Glutamatergic neuron (in vitro differentiated cells): ENCODE data around the gene COBL. TPM values are rescaled to one million over a fixed set of nuclear protein-coding genes. Genes with fewer than 3 reads are reported as not detected.

Experiments
- DNase-seq: peaks from one replicate; pipeline ENCODE4 v3.0.0; 2022
- H3K27ac Mint-ChIP-seq: one replicate; pipeline ENCODE4 v1.8.0; 2020; ENCODE audit warnings: mild to moderate bottlenecking, mixed read lengths, inconsistent platforms; ENCODE audit not compliant: unreplicated experiment
- H3K27me3 Mint-ChIP-seq: one replicate; pipeline ENCODE4 v1.8.0; 2020; ENCODE audit warnings: mild to moderate bottlenecking, moderate library complexity, mixed read lengths, inconsistent platforms; ENCODE audit not compliant: unreplicated experiment
- H3K36me3 Mint-ChIP-seq: one replicate; pipeline ENCODE4 v1.8.0; 2020; ENCODE audit warnings: mild to moderate bottlenecking, mixed read lengths, inconsistent platforms; ENCODE audit not compliant: unreplicated experiment
- H3K4me1 Mint-ChIP-seq: one replicate; pipeline ENCODE4 v1.8.0; 2020; ENCODE audit warnings: mild to moderate bottlenecking, low read depth, mixed read lengths, inconsistent platforms; ENCODE audit not compliant: unreplicated experiment
- H3K4me3 Mint-ChIP-seq: one replicate; pipeline ENCODE4 v1.8.0; 2020; ENCODE audit warnings: mild to moderate bottlenecking, mixed read lengths, inconsistent platforms; ENCODE audit not compliant: unreplicated experiment
- H3K9me3 Mint-ChIP-seq: one replicate; pipeline ENCODE4 v1.8.0; 2020; ENCODE audit warnings: mild to moderate bottlenecking, moderate library complexity, mixed read lengths, inconsistent platforms; ENCODE audit not compliant: unreplicated experiment
- total RNA-seq: library from RNA; stranded (reverse); fragmentation: NEBNext Ultra II Directional; extraction: Animal tissue kit (Norgen Biotek cat#: 25700); gene quantifications from one replicate; pipeline ENCODE4 v1.2.1, GENCODE V29; 2021; ENCODE audit not compliant: unreplicated experiment
- TF ChIP-seq, protein P1 (sequence below): fragments of 200-600 bp; sonication (generic); IDR thresholded peaks from one replicate; pipeline ENCODE4 v1.5.0; 2021; ENCODE audit not compliant: partially characterized antibody, unreplicated experiment

The COBL gene
- total RNA-seq, 1 donor from 2014 or later: 3.3 TPM

DNA sequence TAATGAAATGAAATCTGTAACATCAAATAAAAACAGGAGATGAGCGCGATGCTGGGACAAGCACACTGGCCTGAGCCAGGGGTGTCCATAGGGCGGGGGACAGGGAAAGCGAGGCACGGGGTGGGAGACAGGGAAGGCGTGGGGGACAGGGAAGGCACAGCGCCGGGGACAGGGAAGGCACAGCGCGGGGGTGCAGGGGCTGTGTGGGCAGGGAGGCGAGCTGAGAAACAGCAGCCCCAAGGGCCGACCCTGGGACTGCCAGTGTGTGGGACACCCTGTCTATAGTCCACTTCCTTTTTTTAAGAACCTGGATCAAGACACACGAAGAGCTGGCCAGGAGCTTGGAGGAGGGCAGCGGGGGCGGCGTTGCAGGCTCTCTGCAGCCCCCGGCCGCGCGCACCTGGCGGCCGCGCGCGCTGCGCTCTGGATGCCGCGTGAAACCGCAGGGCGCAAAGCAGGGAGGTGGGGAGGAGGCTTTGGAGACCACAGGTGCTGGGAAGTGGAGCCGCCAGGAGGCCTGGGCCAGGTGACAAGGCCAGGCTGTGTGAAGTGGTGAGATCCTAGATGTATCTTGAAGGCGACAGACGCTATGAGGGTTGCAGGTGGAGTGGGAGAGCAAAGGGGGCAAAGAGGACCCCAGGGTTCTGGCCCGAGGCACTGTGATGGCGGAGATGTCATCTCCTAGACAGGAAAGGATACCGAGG is 157.7 kb downstream of the COBL start:
- Mint-ChIP-seq H3K27me3 (no peaks in the 10 kb centered on the region), H3K36me3 (no peaks in the 10 kb centered on the region), H3K27ac (no peak overlapping the region), H3K4me3 (no peak overlapping the region), H3K9me3 (no peaks in the 10 kb centered on the region), H3K4me1 (peaks cover 14% of the 10 kb centered on the region)
- TF ChIP-seq, protein P1, sequence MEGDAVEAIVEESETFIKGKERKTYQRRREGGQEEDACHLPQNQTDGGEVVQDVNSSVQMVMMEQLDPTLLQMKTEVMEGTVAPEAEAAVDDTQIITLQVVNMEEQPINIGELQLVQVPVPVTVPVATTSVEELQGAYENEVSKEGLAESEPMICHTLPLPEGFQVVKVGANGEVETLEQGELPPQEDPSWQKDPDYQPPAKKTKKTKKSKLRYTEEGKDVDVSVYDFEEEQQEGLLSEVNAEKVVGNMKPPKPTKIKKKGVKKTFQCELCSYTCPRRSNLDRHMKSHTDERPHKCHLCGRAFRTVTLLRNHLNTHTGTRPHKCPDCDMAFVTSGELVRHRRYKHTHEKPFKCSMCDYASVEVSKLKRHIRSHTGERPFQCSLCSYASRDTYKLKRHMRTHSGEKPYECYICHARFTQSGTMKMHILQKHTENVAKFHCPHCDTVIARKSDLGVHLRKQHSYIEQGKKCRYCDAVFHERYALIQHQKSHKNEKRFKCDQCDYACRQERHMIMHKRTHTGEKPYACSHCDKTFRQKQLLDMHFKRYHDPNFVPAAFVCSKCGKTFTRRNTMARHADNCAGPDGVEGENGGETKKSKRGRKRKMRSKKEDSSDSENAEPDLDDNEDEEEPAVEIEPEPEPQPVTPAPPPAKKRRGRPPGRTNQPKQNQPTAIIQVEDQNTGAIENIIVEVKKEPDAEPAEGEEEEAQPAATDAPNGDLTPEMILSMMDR: no peak
- no peak for DNase-seq

DNA sequence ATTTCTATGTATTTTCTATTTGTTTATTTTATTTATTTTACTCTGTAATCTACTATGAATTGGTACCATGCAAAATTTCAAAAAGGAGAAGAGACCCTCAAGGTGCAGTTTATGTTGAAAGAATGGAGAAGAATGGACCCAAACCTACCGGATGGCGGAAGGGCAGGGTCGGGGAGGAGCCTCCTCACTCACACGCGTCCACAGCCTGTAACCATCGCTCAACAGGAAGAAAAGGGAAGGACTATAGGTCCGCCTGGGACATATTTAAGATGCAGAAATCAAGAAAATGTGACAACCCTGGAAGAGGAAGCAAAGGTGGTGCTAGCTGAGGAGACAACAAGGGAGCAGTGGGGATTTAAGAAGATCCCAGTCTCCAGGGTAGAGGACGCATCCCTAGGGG is 158.4 kb downstream of the COBL start:
- H3K27ac Mint-ChIP-seq: peak overlapping the region; percentile 9
- peaks cover 14% of the 10 kb centered on the region for H3K4me1 Mint-ChIP-seq

DNA sequence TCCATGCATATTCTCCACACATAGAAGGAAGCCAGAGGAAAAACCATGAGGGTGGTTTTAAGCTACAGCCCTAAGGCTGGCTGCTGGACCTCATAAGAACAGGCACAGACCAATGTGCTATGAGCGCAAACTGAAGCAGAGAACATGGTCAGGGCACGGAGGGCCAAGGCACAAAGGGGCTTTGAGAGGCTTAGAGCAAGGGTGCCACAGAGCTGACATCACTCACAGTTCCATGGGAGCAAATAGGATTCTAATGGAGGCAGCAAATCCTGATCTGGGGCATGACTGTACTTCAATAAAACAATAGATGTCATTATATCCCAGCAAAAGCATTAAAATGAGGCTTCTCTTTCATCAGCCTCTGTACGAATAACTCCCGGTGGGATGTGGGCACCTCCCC is 162.4 kb downstream of the COBL start:
- no peaks in the 10 kb centered on the region for H3K27me3 Mint-ChIP-seq
- peaks cover 2% of the 10 kb centered on the region for H3K9me3 Mint-ChIP-seq

More for the DNA sequence above, 158.4 kb downstream of the COBL start:
- TF ChIP-seq, protein P1: no peak
- DNase-seq: no peak
- H3K27me3 Mint-ChIP-seq: no peaks in the 10 kb centered on the region
- no peak overlapping the region for H3K4me3 Mint-ChIP-seq
- H3K36me3 Mint-ChIP-seq: no peaks in the 10 kb centered on the region
- H3K9me3 Mint-ChIP-seq: no peaks in the 10 kb centered on the region

DNA sequence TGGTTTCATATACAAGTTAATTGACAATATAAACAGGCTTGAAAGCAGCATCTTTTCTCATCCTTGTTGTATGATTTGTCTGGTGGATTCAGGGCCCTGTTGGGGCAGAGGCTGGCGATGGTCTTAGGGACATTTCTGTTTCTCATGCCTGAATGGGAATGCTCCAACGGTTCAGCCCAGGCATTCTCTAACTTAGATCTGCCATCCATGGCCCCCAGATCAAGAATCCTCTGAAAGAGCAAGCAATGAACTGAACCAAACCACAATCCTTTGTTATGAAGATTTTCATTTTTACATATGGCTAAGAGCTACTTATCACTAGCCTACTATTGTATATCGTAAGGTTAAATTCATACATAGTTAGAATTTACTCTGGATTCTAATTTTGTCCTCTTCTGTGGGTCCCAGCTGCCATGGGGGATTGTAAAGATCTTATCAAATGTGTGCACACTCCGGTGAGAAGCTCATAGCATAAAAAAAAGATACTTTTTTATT is 163.9 kb downstream of the COBL start:
- peaks cover 5% of the 10 kb centered on the region for H3K27me3 Mint-ChIP-seq
- H3K4me1 Mint-ChIP-seq: peaks cover 3% of the 10 kb centered on the region
- peaks cover 7% of the 10 kb centered on the region for H3K9me3 Mint-ChIP-seq
- H3K27ac Mint-ChIP-seq: no peak overlapping the region
- no peak overlapping the region for H3K4me3 Mint-ChIP-seq
- peaks cover 11% of the 10 kb centered on the region for H3K36me3 Mint-ChIP-seq
- DNase-seq: no peak
- TF ChIP-seq, protein P1: no peak

More for the DNA sequence above, 162.4 kb downstream of the COBL start:
- Mint-ChIP-seq H3K36me3 (peaks cover 3% of the 10 kb centered on the region), H3K4me3 (no peak overlapping the region), H3K4me1 (peaks cover 6% of the 10 kb centered on the region), H3K27ac (no peak overlapping the region)
- no peak for DNase-seq
- TF ChIP-seq, protein P1: no peak

DNA sequence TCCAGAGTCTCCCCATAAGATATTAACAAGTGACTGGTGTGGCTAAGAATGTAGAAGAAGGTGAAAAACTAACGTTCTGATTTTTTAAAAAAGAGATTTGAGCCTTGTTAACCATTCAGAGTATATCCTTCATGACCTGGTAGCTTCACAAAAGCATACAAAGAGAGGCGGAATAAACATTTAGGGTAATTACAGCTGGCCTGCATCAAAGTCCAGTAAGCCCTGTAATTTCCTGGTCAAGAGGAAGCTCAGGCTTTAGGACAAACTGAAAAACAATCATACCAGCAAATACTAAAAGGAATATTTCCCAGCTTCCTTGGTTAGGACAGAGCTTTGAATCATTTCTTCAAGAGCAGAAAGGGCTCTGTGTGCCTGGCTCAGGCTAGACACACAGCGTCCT is 165.2 kb downstream of the COBL start:
- TF ChIP-seq, protein P1: no peak
- peaks cover 5% of the 10 kb centered on the region for H3K27me3 Mint-ChIP-seq
- peaks cover 3% of the 10 kb centered on the region for H3K4me1 Mint-ChIP-seq
- peaks cover 15% of the 10 kb centered on the region for H3K36me3 Mint-ChIP-seq
- DNase-seq: no peak
- H3K27ac Mint-ChIP-seq: no peak overlapping the region
- H3K4me3 Mint-ChIP-seq: no peak overlapping the region
- peaks cover 11% of the 10 kb centered on the region for H3K9me3 Mint-ChIP-seq
